ENCODE measurements around the gene TMBIM1. TPM values are rescaled to one million over a fixed set of nuclear protein-coding genes. Genes with fewer than 3 reads are reported as not detected.

The TMBIM1 gene
- total RNA-seq, 1 donor from 2014 or later, result 111 TPM

DNA sequence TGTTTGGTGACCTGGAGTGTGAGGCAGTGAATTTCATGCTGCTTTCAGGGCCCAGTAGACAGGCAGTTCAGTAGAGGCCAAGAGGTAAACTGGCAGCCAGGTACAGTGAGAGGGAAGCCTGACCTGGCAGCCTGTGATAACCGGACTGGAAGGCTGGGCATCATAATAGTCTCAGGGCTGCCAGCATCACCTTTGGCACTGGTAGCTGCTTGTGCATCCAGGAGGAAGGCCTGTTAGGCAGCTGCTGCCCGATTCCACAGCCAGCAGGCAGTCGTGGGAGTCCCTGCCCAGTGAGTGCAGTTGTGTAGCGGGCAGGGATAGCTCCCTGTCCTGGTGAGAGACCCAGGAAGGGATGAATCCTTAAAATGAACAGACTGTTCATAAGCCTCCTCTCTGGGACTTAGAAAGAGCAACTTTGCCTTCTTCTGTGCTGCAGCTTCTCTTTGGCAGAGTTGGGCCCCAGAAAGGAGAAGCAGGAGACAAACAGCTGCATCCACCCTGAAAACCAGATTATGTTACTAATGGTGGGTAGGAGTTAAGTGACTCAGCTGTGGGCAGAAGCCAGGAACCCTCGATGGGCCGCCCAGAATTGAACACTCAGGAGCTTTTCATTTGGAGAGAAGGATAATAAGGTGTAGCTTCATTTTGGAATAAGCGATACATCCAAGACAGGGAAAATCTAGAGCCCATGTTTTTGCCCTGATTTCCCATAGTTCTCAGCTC lies 39.6 kb downstream of the TMBIM1 start:
- Histone ChIP-seq H3K27ac (replicated peaks) (peak overlapping the region; percentile 56), H3K9me3 (replicated peaks) (no peaks in the 10 kb centered on the region), H3K4me1 (peaks cover 18% of the 10 kb centered on the region), H3K36me3 (peaks cover 82% of the 10 kb centered on the region), H3K27me3 (ENCODE audit: low read depth) (no peaks in the 10 kb centered on the region), H3K4me3 (no peak overlapping the region)
- DNase-seq, result no peak
- TF ChIP-seq, protein P1, sequence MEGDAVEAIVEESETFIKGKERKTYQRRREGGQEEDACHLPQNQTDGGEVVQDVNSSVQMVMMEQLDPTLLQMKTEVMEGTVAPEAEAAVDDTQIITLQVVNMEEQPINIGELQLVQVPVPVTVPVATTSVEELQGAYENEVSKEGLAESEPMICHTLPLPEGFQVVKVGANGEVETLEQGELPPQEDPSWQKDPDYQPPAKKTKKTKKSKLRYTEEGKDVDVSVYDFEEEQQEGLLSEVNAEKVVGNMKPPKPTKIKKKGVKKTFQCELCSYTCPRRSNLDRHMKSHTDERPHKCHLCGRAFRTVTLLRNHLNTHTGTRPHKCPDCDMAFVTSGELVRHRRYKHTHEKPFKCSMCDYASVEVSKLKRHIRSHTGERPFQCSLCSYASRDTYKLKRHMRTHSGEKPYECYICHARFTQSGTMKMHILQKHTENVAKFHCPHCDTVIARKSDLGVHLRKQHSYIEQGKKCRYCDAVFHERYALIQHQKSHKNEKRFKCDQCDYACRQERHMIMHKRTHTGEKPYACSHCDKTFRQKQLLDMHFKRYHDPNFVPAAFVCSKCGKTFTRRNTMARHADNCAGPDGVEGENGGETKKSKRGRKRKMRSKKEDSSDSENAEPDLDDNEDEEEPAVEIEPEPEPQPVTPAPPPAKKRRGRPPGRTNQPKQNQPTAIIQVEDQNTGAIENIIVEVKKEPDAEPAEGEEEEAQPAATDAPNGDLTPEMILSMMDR (IDR thresholded peaks at IDR 0.05; ENCODE audit: borderline replicate concordance), result no peak
- intact Hi-C loops (cut with micrococcal nuclease), result no loop called here

DNA sequence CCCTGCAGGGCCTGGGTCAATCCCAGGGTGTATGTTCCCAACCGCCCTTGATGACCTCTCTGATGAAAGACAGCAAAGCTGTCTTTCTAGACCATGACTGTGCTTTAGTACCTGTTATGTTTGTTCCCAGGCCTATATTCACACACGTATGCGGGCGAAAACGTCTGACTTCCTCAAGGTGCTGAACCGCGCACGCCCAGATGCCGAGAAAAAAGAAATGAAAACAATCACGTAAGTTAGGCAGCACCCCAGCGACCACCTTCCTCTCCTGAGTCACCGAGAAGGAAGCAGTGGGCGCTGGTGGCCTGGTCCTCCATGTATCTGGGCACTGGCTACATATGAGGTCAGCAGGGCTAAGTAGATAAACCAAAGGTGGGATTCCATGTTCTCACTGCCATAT lies 42.6 kb downstream of the TMBIM1 start:
- Histone ChIP-seq H3K27ac (replicated peaks) (no peak overlapping the region), H3K27me3 (ENCODE audit: low read depth) (no peaks in the 10 kb centered on the region), H3K9me3 (replicated peaks) (no peaks in the 10 kb centered on the region), H3K4me1 (peaks cover 23% of the 10 kb centered on the region), H3K4me3 (no peak overlapping the region), H3K36me3 (peaks cover 100% of the 10 kb centered on the region)
- TF ChIP-seq, protein P1 (IDR thresholded peaks at IDR 0.05; ENCODE audit: borderline replicate concordance), result no peak
- intact Hi-C loops (cut with micrococcal nuclease), result no loop called here
- no peak for DNase-seq

DNA sequence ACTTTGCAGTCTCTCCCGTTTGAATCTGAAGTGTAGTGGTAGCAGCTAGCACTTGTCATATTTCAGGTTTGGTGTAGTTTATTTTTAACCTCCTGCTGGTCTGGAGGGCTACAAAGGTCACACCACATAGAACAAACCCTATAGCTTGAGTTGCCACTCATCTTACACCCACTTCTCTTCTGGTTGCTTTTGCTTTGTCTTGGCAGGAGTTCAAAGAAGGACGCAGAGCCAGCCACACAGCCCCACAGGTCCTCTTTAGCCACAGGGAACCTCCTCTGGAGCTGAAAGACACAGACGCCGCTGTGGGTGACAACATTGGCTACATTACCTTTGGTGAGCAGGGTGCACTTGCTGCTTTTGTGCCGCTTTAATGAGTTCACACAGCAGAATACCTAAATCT lies 47.1 kb downstream of the TMBIM1 start:
- H3K27ac ChIP-seq (replicated peaks), result peak overlapping the region; percentile 51
- no peaks in the 10 kb centered on the region for H3K9me3 ChIP-seq (replicated peaks)
- TF ChIP-seq, protein P1 (IDR thresholded peaks at IDR 0.05; ENCODE audit: borderline replicate concordance), result no peak
- no peaks in the 10 kb centered on the region for H3K27me3 ChIP-seq (ENCODE audit: low read depth)
- no peak overlapping the region for H3K4me3 ChIP-seq
- peaks cover 48% of the 10 kb centered on the region for H3K4me1 ChIP-seq
- intact Hi-C loops (cut with micrococcal nuclease), result no loop called here
- no peak for DNase-seq
- H3K36me3 ChIP-seq, result peaks cover 81% of the 10 kb centered on the region

DNA sequence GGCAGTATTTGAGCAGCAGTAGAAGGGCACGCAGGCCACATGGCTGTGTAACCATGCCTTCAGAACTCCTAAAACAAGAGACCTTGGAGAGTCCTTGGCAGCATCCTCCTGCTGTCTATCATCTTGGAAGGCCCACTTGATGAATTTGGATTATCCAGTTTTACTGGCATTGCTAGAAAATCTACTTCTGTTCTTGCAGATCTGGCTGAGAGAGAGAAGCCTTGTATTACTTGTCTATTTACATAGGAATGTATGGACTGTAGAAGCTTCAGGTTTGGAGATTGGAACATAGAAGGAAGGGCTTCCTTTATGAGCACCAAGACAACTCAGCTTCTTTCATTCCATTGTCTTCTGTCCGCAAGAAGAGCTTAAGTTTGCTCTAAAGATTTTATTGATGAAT lies 47.6 kb downstream of the TMBIM1 start:
- H3K4me1 ChIP-seq, result peaks cover 48% of the 10 kb centered on the region
- peaks cover 81% of the 10 kb centered on the region for H3K36me3 ChIP-seq
- intact Hi-C loops (cut with micrococcal nuclease), result no loop called here
- no peak overlapping the region for H3K4me3 ChIP-seq
- H3K27me3 ChIP-seq (ENCODE audit: low read depth), result no peaks in the 10 kb centered on the region
- H3K27ac ChIP-seq (replicated peaks), result peak overlapping the region; percentile 51
- H3K9me3 ChIP-seq (replicated peaks), result no peaks in the 10 kb centered on the region
- DNase-seq, result no peak
- TF ChIP-seq, protein P1 (IDR thresholded peaks at IDR 0.05; ENCODE audit: borderline replicate concordance), result no peak

DNA sequence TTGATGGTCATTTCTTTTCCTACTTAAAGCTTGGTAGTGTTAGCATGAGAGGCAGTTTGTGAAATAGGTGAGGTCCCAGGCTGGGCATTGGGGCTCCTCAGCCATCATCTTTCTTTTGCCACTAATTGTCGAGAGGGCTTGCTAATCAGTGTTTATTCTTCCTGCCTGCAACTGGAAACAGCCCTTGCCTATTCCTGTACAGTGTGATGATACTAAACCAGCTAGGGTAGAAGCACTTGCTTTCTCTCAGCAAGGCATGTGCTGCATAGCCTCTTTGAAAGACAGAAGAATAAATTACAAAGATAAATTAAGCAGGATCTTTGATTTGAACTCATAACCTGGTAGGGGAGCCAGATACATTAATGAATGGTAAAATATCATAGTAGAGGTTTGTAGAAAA lies 48.1 kb downstream of the TMBIM1 start:
- intact Hi-C loops (cut with micrococcal nuclease), result no loop called here
- Histone ChIP-seq H3K4me3 (no peak overlapping the region), H3K9me3 (replicated peaks) (no peaks in the 10 kb centered on the region), H3K27ac (replicated peaks) (peak overlapping the region; percentile 51), H3K4me1 (peaks cover 48% of the 10 kb centered on the region), H3K27me3 (ENCODE audit: low read depth) (no peaks in the 10 kb centered on the region), H3K36me3 (peaks cover 81% of the 10 kb centered on the region)
- TF ChIP-seq, protein P1 (IDR thresholded peaks at IDR 0.05; ENCODE audit: borderline replicate concordance), result no peak
- no peak for DNase-seq
